PC-9 (cell line): ENCODE results near the gene NF1. TPM values are rescaled to one million over a fixed set of nuclear protein-coding genes. Genes with fewer than 3 reads are reported as not detected.

ENCODE experiments used
- BruUV-seq: library from RNA; stranded (reverse); fragments of 400-500 nt; replicated peaks from 2 replicates; lab custom pipeline; 2021; lab: Mats Ljungman, UMichigan
- CTCF ChIA-PET: fragments of 300-600 bp; sonication (Branson Sonifier 250); formaldehyde crosslinking; loops from one replicate; lab custom pipeline; 2022; ENCODE audit warnings: antibody characterized with exemption; lab: Charles Lee
- POLR2A ChIA-PET: fragments of 300-600 bp; sonication (Branson Sonifier 250); formaldehyde crosslinking; loops from one replicate; lab custom pipeline; 2022; ENCODE audit warnings: antibody characterized with exemption; ENCODE audit not compliant: unreplicated experiment; lab: Charles Lee
- DNase-seq, 2 experiments: peaks; one replicate each; pipeline versions ENCODE4 v3.0.0 to v3.0.0-alpha.2; 2015 to 2022; ENCODE audit warnings: mixed read lengths in 1 of 2
- H2AFZ ChIP-seq: fragments of 200-600 bp; sonication (generic); 2 replicates; pipeline ENCODE4 v1.8.1; 2017; ENCODE audit warnings: antibody characterized with exemption
- H3F3A ChIP-seq: fragments of 200-600 bp; sonication (generic); 2 replicates; pipeline ENCODE4 v1.8.1; 2017; ENCODE audit warnings: antibody characterized with exemption, mild to moderate bottlenecking, low read depth; ENCODE audit not compliant: insufficient read depth
- H3K27ac ChIP-seq: fragments of 200-600 bp; sonication (generic); 2 replicates; pipeline ENCODE4 v1.6.1; 2016; ENCODE audit warnings: mixed run types
- H3K27me3 ChIP-seq: fragments of 200-600 bp; sonication (generic); 2 replicates; pipeline ENCODE4 v1.6.1; 2016; ENCODE audit warnings: low read depth, mixed run types; ENCODE audit not compliant: insufficient read depth
- H3K36me3 ChIP-seq: fragments of 200-600 bp; sonication (generic); 2 replicates; pipeline ENCODE4 v1.6.1; 2016; ENCODE audit warnings: low read depth, mixed run types
- H3K4me1 ChIP-seq: fragments of 200-600 bp; sonication (generic); replicated peaks from 2 replicates; pipeline ENCODE4 v1.6.1; 2016; ENCODE audit warnings: mixed run types; ENCODE audit not compliant: insufficient read depth
- H3K4me2 ChIP-seq: fragments of 200-600 bp; sonication (generic); 2 replicates; pipeline ENCODE4 v1.6.1; 2017; ENCODE audit warnings: mixed run types
- H3K4me3 ChIP-seq: fragments of 200-600 bp; sonication (generic); 2 replicates; pipeline ENCODE4 v1.6.1; 2016; ENCODE audit warnings: mixed run types
- H3K79me2 ChIP-seq: fragments of 200-600 bp; sonication (generic); 2 replicates; pipeline ENCODE4 v1.6.1; 2017; ENCODE audit warnings: low read depth, mixed run types
- H3K9me2 ChIP-seq: fragments of 200-600 bp; sonication (generic); 2 replicates; pipeline ENCODE4 v1.8.1; 2017; ENCODE audit warnings: mild to moderate bottlenecking; ENCODE audit not compliant: insufficient read depth
- H3K9me3 ChIP-seq: fragments of 200-600 bp; sonication (generic); 2 replicates; pipeline ENCODE4 v1.8.1; 2016; ENCODE audit warnings: low read depth; ENCODE audit not compliant: insufficient read depth
- H4K20me1 ChIP-seq: fragments of 200-600 bp; sonication (generic); 2 replicates; pipeline ENCODE4 v1.8.1; 2017; ENCODE audit not compliant: insufficient read depth
- EZH2 ChIP-seq: fragments of 200-600 bp; sonication (generic); IDR thresholded peaks from 2 replicates; pipeline ENCODE4 v1.8.0; 2017; ENCODE audit warnings: antibody characterized with exemption, low read depth
- intact Hi-C: fragments of 100-400 bp; cut with micrococcal nuclease; formaldehyde crosslinking; loops from one replicate; pipeline ENCODE4 v1.10.0; 2022; ENCODE audit not compliant: unreplicated experiment
- total RNA-seq: library from RNA; stranded (reverse); gene quantifications from 2 replicates; pipeline ENCODE4 v1.2.3, GENCODE V29; 2021
- TF ChIP-seq, protein P1 (sequence below): fragments of 200-600 bp; sonication (generic); conservative IDR thresholded peaks from 2 replicates; pipeline ENCODE4 v1.6.1; 2017; ENCODE audit warnings: mixed run types, antibody characterized with exemption, mild to moderate bottlenecking, moderate library complexity

NF1 gene
- total RNA-seq, 1 experiment from 2014 or later: 61.0 TPM

DNA sequence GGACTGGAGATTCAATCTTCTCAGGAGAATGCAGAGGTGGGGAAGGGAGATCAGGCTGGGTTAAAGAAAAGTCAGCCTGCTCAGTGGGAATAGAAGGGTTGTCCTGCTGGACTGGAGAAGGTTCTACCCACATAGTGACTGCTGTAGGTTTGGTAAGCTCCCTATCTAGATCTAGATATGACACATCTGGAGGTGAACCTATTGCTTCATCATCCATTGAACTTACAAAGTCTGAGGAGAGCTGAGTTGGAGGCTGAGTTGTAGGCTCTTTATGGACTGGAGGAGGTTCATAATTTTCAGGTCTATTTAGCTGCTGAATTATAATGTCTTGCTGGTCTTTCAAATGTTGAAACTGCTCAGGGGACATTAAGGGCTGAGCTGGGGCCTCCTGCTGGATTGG lies 46.0 kb upstream of the NF1 start:
- intact Hi-C loops: no loop called here

DNA sequence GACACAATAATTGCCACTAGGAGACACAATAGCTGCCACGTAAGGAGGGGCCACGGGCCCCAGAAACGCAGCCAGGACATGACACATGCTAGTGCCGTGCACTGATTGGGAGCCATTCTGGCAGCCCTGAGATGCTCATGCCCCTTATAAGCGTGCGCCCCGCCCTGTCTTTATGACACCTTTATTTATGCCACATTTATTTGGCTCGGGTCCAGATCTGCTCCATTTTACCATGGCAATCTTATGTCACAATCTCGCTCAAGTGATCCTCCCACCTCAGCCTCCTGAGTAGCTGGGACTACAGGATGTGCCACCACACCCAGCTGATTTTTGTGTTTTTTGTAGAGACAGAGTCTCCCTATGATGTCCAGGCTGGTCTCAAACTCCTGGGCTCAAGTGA lies 43.8 kb upstream of the NF1 start:
- TF ChIP-seq, protein P1, sequence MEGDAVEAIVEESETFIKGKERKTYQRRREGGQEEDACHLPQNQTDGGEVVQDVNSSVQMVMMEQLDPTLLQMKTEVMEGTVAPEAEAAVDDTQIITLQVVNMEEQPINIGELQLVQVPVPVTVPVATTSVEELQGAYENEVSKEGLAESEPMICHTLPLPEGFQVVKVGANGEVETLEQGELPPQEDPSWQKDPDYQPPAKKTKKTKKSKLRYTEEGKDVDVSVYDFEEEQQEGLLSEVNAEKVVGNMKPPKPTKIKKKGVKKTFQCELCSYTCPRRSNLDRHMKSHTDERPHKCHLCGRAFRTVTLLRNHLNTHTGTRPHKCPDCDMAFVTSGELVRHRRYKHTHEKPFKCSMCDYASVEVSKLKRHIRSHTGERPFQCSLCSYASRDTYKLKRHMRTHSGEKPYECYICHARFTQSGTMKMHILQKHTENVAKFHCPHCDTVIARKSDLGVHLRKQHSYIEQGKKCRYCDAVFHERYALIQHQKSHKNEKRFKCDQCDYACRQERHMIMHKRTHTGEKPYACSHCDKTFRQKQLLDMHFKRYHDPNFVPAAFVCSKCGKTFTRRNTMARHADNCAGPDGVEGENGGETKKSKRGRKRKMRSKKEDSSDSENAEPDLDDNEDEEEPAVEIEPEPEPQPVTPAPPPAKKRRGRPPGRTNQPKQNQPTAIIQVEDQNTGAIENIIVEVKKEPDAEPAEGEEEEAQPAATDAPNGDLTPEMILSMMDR: no peak
- no peak for TF ChIP-seq EZH2
- peak overlapping the region; percentile 69; the same call in 1 of the 2 replicates for H3K27ac ChIP-seq
- H3K79me2 ChIP-seq: no peaks in the 10 kb centered on the region
- no peaks in the 10 kb centered on the region for H3K27me3 ChIP-seq
- H3K9me3 ChIP-seq: no peaks in the 10 kb centered on the region
- no peaks in the 10 kb centered on the region for H3K36me3 ChIP-seq
- H3F3A ChIP-seq: peaks cover 23% of the 10 kb centered on the region
- ChIA-PET POLR2A (no interaction called here), CTCF (no interaction called here)
- no peaks in the 10 kb centered on the region for H4K20me1 ChIP-seq
- H3K9me2 ChIP-seq: no peaks in the 10 kb centered on the region
- H3K4me1 ChIP-seq: peaks cover 21% of the 10 kb centered on the region
- DNase-seq: no peak
- H3K4me2 ChIP-seq: no peak overlapping the region
- BruUV-seq: no TSS peak
- H3K4me3 ChIP-seq: no peak overlapping the region
- intact Hi-C loops: no loop called here
- H2AFZ ChIP-seq: no peak overlapping the region

More for the DNA sequence above, 46.0 kb upstream of the NF1 start:
- Histone ChIP-seq H3K4me2 (no peak overlapping the region), H3K36me3 (no peaks in the 10 kb centered on the region), H3F3A (peaks cover 23% of the 10 kb centered on the region), H3K9me3 (no peaks in the 10 kb centered on the region), H3K4me3 (no peak overlapping the region), H3K79me2 (no peaks in the 10 kb centered on the region), H3K27ac (no peak overlapping the region), H3K9me2 (no peaks in the 10 kb centered on the region), H3K27me3 (no peaks in the 10 kb centered on the region), H4K20me1 (no peaks in the 10 kb centered on the region), H2AFZ (no peak overlapping the region), H3K4me1 (peaks cover 21% of the 10 kb centered on the region)
- TF ChIP-seq, protein P1: no peak
- no peak for TF ChIP-seq EZH2
- no peak for DNase-seq
- ChIA-PET POLR2A (no interaction called here), CTCF (no interaction called here)
- no TSS peak for BruUV-seq

DNA sequence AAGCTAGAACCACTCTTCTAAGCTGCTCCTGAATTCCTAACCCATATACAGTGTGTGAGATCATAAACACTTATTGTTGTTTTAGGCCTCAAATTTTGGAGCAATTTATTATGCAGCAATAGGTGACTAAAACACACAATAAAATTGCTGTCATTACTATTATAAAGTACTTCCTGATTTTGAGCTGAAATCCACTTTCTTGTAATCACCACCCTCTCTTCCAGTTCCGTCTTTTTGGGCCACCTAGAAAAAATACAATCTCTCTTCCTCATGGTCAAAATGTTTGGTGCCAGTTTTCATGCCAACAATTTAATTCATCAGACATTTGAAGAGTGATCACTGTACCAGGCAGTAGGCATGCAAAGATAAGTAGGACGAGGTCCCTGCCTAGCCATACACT lies 43.3 kb upstream of the NF1 start:
- H3K9me2 ChIP-seq: no peaks in the 10 kb centered on the region
- peak overlapping the region; percentile 69 for H3K27ac ChIP-seq
- no peaks in the 10 kb centered on the region for H4K20me1 ChIP-seq
- H3K4me1 ChIP-seq: peaks cover 21% of the 10 kb centered on the region
- CTCF ChIA-PET: no interaction called here
- peak overlapping the region; percentile 39; the same call in 1 of the 2 replicates for H2AFZ ChIP-seq
- intact Hi-C loops: no loop called here
- peaks cover 23% of the 10 kb centered on the region for H3F3A ChIP-seq
- no peaks in the 10 kb centered on the region for H3K36me3 ChIP-seq
- TSS peak; percentile 96 for BruUV-seq
- TF ChIP-seq EZH2: no peak
- TF ChIP-seq, protein P1: no peak
- H3K27me3 ChIP-seq: no peaks in the 10 kb centered on the region
- peak overlapping the region; percentile 46 for H3K4me2 ChIP-seq
- POLR2A ChIA-PET: no interaction called here
- H3K9me3 ChIP-seq: no peaks in the 10 kb centered on the region
- no peak for DNase-seq
- H3K4me3 ChIP-seq: peak overlapping the region; percentile 5; the same call in 1 of the 2 replicates
- H3K79me2 ChIP-seq: no peaks in the 10 kb centered on the region
